ENCODE data around the gene CAVIN1.
A peak's percentile ranks its signal among the peaks of the same experiment; 100 is the strongest.

The CAVIN1 gene

DNA sequence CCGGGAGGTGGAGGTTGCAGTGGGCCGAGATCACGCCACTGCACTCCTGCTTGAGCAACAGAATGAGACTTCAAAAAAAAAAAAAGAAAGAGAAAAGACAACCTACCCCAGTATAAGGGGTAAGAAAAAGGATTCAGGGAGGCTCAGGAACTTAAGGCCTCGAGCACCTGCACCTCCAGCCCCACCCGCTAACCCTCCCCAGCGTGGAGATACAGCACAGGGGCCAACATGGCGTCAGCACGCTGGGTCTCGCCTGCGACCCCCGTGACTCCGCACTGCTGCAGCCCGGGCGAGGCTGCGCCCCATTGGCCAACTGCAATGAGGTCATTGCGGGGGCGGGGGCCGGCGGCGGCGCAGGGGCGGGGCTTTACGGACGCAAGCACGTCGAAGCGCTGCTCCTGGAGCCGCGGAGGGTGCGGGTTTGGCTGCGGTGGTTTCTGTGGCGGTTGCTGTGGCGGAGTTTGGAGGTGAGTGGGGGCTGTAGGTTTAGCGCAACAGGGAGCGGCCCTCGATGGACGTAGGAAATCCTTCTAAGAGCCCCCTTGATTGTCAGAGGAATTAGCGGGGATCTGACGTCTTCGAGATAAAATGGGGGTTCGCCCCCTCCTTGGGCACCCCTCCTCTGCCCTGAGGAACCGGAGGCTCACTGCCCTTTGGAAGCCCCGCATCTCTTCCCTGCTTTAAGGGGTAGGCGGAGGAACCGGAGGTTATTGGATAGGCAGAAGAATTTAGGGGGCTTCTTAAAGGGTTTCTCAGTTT, 35.6 kb upstream of the CAVIN1 start, which contains the start of gene ATP6V0A1 (continued):
- 0 out of 2 replicates have a peak, but pooled peaks have one; percentile 10 for TF ChIP-seq KLF7 (tag by site-specific recombination; IDR thresholded peaks at IDR 0.05; ENCODE audit: borderline replicate concordance)
- TF ChIP-seq ZNF670 (tag by site-specific recombination; IDR thresholded peaks at IDR 0.05; ENCODE audit: low read depth) = no peak
- no peak for TF ChIP-seq MZF1 (tag by site-specific recombination; IDR thresholded peaks at IDR 0.05; ENCODE audit: borderline replicate concordance)
- TF ChIP-seq ZBTB8A (tag by site-specific recombination; IDR thresholded peaks at IDR 0.05) = peak; percentile 38; the same call in 1 of the 2 replicates
- TF ChIP-seq, protein P1, sequence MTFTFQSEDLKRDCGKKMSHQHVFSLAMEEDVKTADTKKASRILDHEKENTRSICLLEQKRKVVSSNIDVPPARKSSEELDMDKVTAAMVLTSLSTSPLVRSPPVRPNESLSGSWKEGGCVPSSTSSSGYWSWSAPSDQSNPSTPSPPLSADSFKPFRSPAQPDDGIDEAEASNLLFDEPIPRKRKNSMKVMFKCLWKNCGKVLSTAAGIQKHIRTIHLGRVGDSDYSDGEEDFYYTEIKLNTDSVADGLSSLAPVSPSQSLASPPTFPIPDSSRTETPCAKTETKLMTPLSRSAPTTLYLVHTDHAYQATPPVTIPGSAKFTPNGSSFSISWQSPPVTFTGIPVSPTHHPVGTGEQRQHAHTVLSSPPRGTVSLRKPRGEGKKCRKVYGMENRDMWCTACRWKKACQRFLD (tag by site-specific recombination; IDR thresholded peaks at IDR 0.05) = no peak
- peak; percentile 35; the same call in 1 of the 2 replicates for TF ChIP-seq ZNF843 (tag by site-specific recombination; IDR thresholded peaks at IDR 0.05)
- TF ChIP-seq ZNF426 (tag by site-specific recombination; IDR thresholded peaks at IDR 0.05) = no peak
- TF ChIP-seq OSR2 (tag by site-specific recombination; IDR thresholded peaks at IDR 0.05) = 0 out of 2 replicates have a peak, but pooled peaks have one; percentile 26
- TF ChIP-seq, protein P2, sequence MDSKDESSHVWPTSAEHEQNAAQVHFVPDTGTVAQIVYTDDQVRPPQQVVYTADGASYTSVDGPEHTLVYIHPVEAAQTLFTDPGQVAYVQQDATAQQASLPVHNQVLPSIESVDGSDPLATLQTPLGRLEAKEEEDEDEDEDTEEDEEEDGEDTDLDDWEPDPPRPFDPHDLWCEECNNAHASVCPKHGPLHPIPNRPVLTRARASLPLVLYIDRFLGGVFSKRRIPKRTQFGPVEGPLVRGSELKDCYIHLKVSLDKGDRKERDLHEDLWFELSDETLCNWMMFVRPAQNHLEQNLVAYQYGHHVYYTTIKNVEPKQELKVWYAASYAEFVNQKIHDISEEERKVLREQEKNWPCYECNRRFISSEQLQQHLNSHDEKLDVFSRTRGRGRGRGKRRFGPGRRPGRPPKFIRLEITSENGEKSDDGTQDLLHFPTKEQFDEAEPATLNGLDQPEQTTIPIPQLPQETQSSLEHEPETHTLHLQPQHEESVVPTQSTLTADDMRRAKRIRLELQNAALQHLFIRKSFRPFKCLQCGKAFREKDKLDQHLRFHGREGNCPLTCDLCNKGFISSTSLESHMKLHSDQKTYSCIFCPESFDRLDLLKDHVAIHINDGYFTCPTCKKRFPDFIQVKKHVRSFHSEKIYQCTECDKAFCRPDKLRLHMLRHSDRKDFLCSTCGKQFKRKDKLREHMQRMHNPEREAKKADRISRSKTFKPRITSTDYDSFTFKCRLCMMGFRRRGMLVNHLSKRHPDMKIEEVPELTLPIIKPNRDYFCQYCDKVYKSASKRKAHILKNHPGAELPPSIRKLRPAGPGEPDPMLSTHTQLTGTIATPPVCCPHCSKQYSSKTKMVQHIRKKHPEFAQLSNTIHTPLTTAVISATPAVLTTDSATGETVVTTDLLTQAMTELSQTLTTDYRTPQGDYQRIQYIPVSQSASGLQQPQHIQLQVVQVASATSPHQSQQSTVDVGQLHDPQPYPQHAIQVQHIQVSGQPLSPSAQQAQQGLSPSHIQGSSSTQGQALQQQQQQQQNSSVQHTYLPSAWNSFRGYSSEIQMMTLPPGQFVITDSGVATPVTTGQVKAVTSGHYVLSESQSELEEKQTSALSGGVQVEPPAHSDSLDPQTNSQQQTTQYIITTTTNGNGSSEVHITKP (tag by site-specific recombination; IDR thresholded peaks at IDR 0.05) = peak; percentile 86
- TF ChIP-seq ZBTB10 (tag by site-specific recombination; IDR thresholded peaks at IDR 0.05) = peak; percentile 71; the same call in 1 of the 2 replicates

- H3K27ac ChIP-seq (ENCODE audit: extremely low read depth, low read depth, low read length) = no peak overlapping the region
- peaks cover 9 to 16% of the 10 kb centered on the region in 2 experiments for H3K36me3 ChIP-seq (ENCODE audit: control insufficient read depth in 2 of 2, insufficient read depth in 1 of 2, low read length in 2 of 2)
- POLR2A ChIA-PET = no interaction called here
- TF ChIP-seq OSR2 (tag by site-specific recombination; IDR thresholded peaks at IDR 0.05) = no peak
- TF ChIP-seq, protein P3, sequence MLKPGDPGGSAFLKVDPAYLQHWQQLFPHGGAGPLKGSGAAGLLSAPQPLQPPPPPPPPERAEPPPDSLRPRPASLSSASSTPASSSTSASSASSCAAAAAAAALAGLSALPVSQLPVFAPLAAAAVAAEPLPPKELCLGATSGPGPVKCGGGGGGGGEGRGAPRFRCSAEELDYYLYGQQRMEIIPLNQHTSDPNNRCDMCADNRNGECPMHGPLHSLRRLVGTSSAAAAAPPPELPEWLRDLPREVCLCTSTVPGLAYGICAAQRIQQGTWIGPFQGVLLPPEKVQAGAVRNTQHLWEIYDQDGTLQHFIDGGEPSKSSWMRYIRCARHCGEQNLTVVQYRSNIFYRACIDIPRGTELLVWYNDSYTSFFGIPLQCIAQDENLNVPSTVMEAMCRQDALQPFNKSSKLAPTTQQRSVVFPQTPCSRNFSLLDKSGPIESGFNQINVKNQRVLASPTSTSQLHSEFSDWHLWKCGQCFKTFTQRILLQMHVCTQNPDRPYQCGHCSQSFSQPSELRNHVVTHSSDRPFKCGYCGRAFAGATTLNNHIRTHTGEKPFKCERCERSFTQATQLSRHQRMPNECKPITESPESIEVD (tag by site-specific recombination; IDR thresholded peaks at IDR 0.05) = 0 out of 2 replicates have a peak, but pooled peaks have one; percentile 27
- no peak for TF ChIP-seq ZNF621 (tag by site-specific recombination; IDR thresholded peaks at IDR 0.05)
- TF ChIP-seq SCRT2 (tag by site-specific recombination; IDR thresholded peaks at IDR 0.05) = peak; percentile 45
- TF ChIP-seq ZNF18 (tag by site-specific recombination; IDR thresholded peaks at IDR 0.05) = no peak
- TF ChIP-seq ZNF548 (tag by site-specific recombination; IDR thresholded peaks at IDR 0.05) = no peak
- peaks cover 5% of the 10 kb centered on the region for H3K4me1 ChIP-seq (ENCODE audit: control insufficient read depth, insufficient read depth, low read length)
- CTCF ChIA-PET = interaction anchor here (1.2 to 1.8 kb wide), 2 partner anchors 17 to 29 kb away, joined by 4 to 7 read pairs; no protein-coding TSS in a partner anchor
- H3K9me3 ChIP-seq (ENCODE audit: control insufficient read depth, insufficient read depth, low read depth, low read length) = no peaks in the 10 kb centered on the region
- no peak overlapping the region for H3K4me3 ChIP-seq (ENCODE audit: low read depth, low read length)
Observed at GRCh38 chr17:42457107-42457792, 34.2 kb upstream of the CAVIN1 start.

All from HEK293 (cell line).